Panc1 (cell line): Measurements from ENCODE around the gene TIGD6. TPM values are rescaled to one million over a fixed set of nuclear protein-coding genes. Genes with fewer than 3 reads are reported as not detected.

Experiments used
- ATAC-seq: fragments of 200-7000 bp; cut with Tn5 transposase; 2 replicates; pipeline ENCODE4 v1.9.1; 2020; ENCODE audit warnings: mild to moderate bottlenecking, moderate library complexity
- BruUV-seq: library from RNA; stranded (reverse); fragments of 400-500 nt; replicated peaks from 2 replicates; lab custom pipeline; 2021; lab: Mats Ljungman, UMichigan
- CTCF ChIA-PET: fragments of 300-600 bp; sonication (Branson Sonifier 250); formaldehyde crosslinking; loops from one replicate; lab custom pipeline; 2022; ENCODE audit warnings: antibody characterized with exemption; lab: Charles Lee
- POLR2A ChIA-PET: fragments of 300-600 bp; sonication (Branson Sonifier 250); formaldehyde crosslinking; loops from one replicate; lab custom pipeline; 2022; ENCODE audit warnings: antibody characterized with exemption; lab: Charles Lee
- DNase-seq: peaks from one replicate; pipeline ENCODE4 v3.0.0-alpha.2; 2010; ENCODE audit warnings: low read depth, low spot score
- H3K27ac ChIP-seq: 2 replicates; pipeline ENCODE4 v1.5.1; 2011; ENCODE audit warnings: mild to moderate bottlenecking, low read length, inconsistent platforms
- H3K27me3 ChIP-seq: fragments of 200-500 bp; sonication (Bioruptor generic); 2 replicates; pipeline ENCODE4 v1.6.0; 2014; ENCODE audit warnings: low read length, inconsistent platforms; ENCODE audit not compliant: control insufficient read depth, insufficient read depth
- H3K36me3 ChIP-seq: fragments of 200-500 bp; sonication (Bioruptor generic); 2 replicates; pipeline ENCODE4 v1.5.1; 2014; ENCODE audit warnings: inconsistent platforms, mild to moderate bottlenecking, low read length, moderate library complexity; ENCODE audit not compliant: control insufficient read depth, insufficient read depth
- H3K4me1 ChIP-seq: 2 replicates; pipeline ENCODE4 v1.5.1; 2011; ENCODE audit warnings: inconsistent platforms, mild to moderate bottlenecking, low read length, moderate library complexity; ENCODE audit not compliant: control insufficient read depth, insufficient read depth
- H3K4me3 ChIP-seq, 2 experiments: 2 replicates each; pipeline ENCODE4 v1.5.1; 2011 to 2012; ENCODE audit warnings: low read depth in 2 of 2, low read length in 2 of 2, mild to moderate bottlenecking in 2 of 2, inconsistent platforms in 1 of 2, moderate library complexity in 1 of 2
- H3K9me3 ChIP-seq: fragments of 200-500 bp; sonication (Bioruptor generic); 2 replicates; pipeline ENCODE4 v1.5.1; 2014; ENCODE audit warnings: low read depth, mild to moderate bottlenecking, inconsistent platforms, low read length, moderate library complexity; ENCODE audit not compliant: control insufficient read depth, insufficient read depth
- CTCF ChIP-seq: fragments of 450-650 bp; IDR thresholded peaks from 2 replicates; pipeline ENCODE4 v1.5.1; 2017; ENCODE audit warnings: mild to moderate bottlenecking
- POLR2AphosphoS5 ChIP-seq: IDR thresholded peaks from 2 replicates; pipeline ENCODE4 v1.6.1; 2012; ENCODE audit warnings: mild to moderate bottlenecking, low read depth, low read length, moderate library complexity
- SIN3A ChIP-seq: IDR thresholded peaks from 2 replicates; pipeline ENCODE4 v1.6.1; 2012; ENCODE audit warnings: low read depth, mild to moderate bottlenecking, low read length, moderate library complexity, borderline replicate concordance; ENCODE audit not compliant: insufficient read depth
- TCF7L2 ChIP-seq: IDR thresholded peaks from 2 replicates; pipeline ENCODE4 v1.6.1; 2011; ENCODE audit warnings: mild to moderate bottlenecking, low read depth, low read length, inconsistent platforms
- in situ Hi-C: cut with HindIII; loops from 2 replicates; pipeline ENCODE4 v1.10.0; 2016; ENCODE audit warnings: low sequenced_read_pairs, low pct_unique_long_range_greater_than_20kb
- intact Hi-C: fragments of 100-400 bp; cut with micrococcal nuclease; formaldehyde crosslinking; loops from one replicate; pipeline ENCODE4 v1.10.0; 2022; ENCODE audit not compliant: unreplicated experiment
- total RNA-seq: library from RNA; stranded (reverse); gene quantifications from one replicate; pipeline ENCODE4 v1.2.1, GENCODE V29; 2021; ENCODE audit not compliant: unreplicated experiment
- TF ChIP-seq, protein P1 (sequence below), 2 experiments: IDR thresholded peaks; 2 replicates each; pipeline ENCODE4 v1.6.1; 2011 to 2012; ENCODE audit warnings: low read depth in 2 of 2, control low read depth in 1 of 2, low read length in 1 of 2, mild to moderate bottlenecking in 1 of 2, moderate library complexity in 1 of 2; ENCODE audit not compliant: insufficient read depth in 1 of 2

TIGD6 gene
- total RNA-seq, 1 experiment from 2014 or later: 7.1 TPM

- ATAC-seq: peak; percentile 54
- H3K27ac ChIP-seq: no peak overlapping the region
- CTCF ChIA-PET: interaction anchor here (0.5 kb wide), 1 partner anchor 95 kb away, joined by 3 read pairs; no protein-coding TSS in a partner anchor
- BruUV-seq: no TSS peak
- POLR2A ChIA-PET: no interaction called here
- peaks cover 9% of the 10 kb centered on the region for H3K9me3 ChIP-seq
- intact Hi-C loops (no loop called here), in situ Hi-C loops (no loop called here)
- H3K36me3 ChIP-seq: peaks cover 56% of the 10 kb centered on the region
- no peak for DNase-seq
- TF ChIP-seq, protein P1, sequence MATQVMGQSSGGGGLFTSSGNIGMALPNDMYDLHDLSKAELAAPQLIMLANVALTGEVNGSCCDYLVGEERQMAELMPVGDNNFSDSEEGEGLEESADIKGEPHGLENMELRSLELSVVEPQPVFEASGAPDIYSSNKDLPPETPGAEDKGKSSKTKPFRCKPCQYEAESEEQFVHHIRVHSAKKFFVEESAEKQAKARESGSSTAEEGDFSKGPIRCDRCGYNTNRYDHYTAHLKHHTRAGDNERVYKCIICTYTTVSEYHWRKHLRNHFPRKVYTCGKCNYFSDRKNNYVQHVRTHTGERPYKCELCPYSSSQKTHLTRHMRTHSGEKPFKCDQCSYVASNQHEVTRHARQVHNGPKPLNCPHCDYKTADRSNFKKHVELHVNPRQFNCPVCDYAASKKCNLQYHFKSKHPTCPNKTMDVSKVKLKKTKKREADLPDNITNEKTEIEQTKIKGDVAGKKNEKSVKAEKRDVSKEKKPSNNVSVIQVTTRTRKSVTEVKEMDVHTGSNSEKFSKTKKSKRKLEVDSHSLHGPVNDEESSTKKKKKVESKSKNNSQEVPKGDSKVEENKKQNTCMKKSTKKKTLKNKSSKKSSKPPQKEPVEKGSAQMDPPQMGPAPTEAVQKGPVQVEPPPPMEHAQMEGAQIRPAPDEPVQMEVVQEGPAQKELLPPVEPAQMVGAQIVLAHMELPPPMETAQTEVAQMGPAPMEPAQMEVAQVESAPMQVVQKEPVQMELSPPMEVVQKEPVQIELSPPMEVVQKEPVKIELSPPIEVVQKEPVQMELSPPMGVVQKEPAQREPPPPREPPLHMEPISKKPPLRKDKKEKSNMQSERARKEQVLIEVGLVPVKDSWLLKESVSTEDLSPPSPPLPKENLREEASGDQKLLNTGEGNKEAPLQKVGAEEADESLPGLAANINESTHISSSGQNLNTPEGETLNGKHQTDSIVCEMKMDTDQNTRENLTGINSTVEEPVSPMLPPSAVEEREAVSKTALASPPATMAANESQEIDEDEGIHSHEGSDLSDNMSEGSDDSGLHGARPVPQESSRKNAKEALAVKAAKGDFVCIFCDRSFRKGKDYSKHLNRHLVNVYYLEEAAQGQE (IDR thresholded peaks at IDR 0.05; ENCODE audit: insufficient read depth in 1 of 2, low read depth in 2 of 2, low read length in 1 of 2): no peak
- TF ChIP-seq POLR2AphosphoS5: no peak
- no peak for TF ChIP-seq CTCF
- no peak for TF ChIP-seq TCF7L2
- no peak for TF ChIP-seq SIN3A
- no peak overlapping the region for H3K4me3 ChIP-seq
- no peaks in the 10 kb centered on the region for H3K27me3 ChIP-seq
- H3K4me1 ChIP-seq: no peaks in the 10 kb centered on the region
These were observed 9.4 kb upstream of the TIGD6 start for GRCh38 chr5:150009671-150010387.

DNA sequence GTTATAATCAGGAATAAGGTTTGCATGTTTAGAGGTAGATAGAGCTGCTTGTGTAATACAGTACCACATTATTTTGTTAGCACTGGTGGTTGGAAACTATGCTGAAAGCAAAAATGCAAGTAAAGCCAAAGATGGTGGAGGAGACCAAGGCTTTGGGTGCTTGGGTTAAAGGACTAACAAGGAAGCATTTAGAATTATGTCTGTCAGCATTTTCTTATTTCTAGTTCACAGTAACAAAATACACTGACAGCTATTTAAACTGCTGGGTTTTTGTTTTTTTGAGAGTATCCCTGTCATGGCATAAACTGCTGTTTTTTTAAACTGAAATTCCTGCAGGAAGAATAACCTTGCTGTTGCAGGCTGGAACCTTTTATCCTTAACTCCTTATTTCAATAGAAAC lies 6.6 kb upstream of the TIGD6 start:
- Histone ChIP-seq H3K27ac (no peak overlapping the region), H3K4me3 (no peak overlapping the region), H3K27me3 (no peaks in the 10 kb centered on the region), H3K4me1 (peaks cover 6% of the 10 kb centered on the region), H3K9me3 (no peaks in the 10 kb centered on the region), H3K36me3 (peaks cover 29% of the 10 kb centered on the region)
- TF ChIP-seq, protein P1 (IDR thresholded peaks at IDR 0.05; ENCODE audit: insufficient read depth in 1 of 2, low read depth in 2 of 2, low read length in 1 of 2): no peak
- TF ChIP-seq SIN3A (no peak), TCF7L2 (no peak), CTCF (no peak), POLR2AphosphoS5 (no peak)
- intact Hi-C loops (no loop called here), in situ Hi-C loops (no loop called here)
- BruUV-seq: no TSS peak
- POLR2A ChIA-PET: no interaction called here
- CTCF ChIA-PET: no interaction called here
- no peak for ATAC-seq
- no peak for DNase-seq
